Subcutaneous abdominal adipose tissue (tissue), 5 donors: ENCODE data around the gene SLC36A2.

Experiments
- H3K27ac ChIP-seq: one replicate; pipeline ENCODE4 v1.7.0; 2013; ENCODE audit warnings: low read depth, mild to moderate bottlenecking, inconsistent platforms, low read length, moderate library complexity
- H3K27me3 ChIP-seq, 5 donors: one replicate each; pipeline ENCODE4 v1.7.0; 2013; ENCODE audit warnings: low read length in 5 of 5, inconsistent platforms in 1 of 5; ENCODE audit not compliant: control insufficient read depth in 5 of 5, insufficient read depth in 4 of 5
- H3K36me3 ChIP-seq, 5 donors: one replicate each; pipeline ENCODE4 v1.7.0; 2013; ENCODE audit warnings: low read length in 5 of 5; ENCODE audit not compliant: control insufficient read depth in 5 of 5, insufficient read depth in 5 of 5
- H3K4me1 ChIP-seq, 5 donors: one replicate each; pipeline ENCODE4 v1.7.0; 2013; ENCODE audit warnings: low read length in 5 of 5, mild to moderate bottlenecking in 3 of 5, moderate library complexity in 1 of 5; ENCODE audit not compliant: control insufficient read depth in 5 of 5, insufficient read depth in 5 of 5
- H3K4me3 ChIP-seq, 5 donors: one replicate each; pipeline ENCODE4 v1.7.0; 2013; ENCODE audit warnings: low read length in 5 of 5, low read depth in 1 of 5
- H3K9ac ChIP-seq, 5 donors: one replicate each; pipeline ENCODE4 v1.7.0; 2013; ENCODE audit warnings: low read length in 5 of 5, mild to moderate bottlenecking in 4 of 5, moderate library complexity in 3 of 5
- H3K9me3 ChIP-seq, 5 donors: one replicate each; pipeline ENCODE4 v1.7.0; 2013; ENCODE audit warnings: low read length in 5 of 5; ENCODE audit not compliant: control insufficient read depth in 5 of 5
- donor health status: healthy.
- donor health status: healthy.
- donor health status: healthy.
- donor health status: healthy.
- donor health status: healthy.

SLC36A2 gene

DNA sequence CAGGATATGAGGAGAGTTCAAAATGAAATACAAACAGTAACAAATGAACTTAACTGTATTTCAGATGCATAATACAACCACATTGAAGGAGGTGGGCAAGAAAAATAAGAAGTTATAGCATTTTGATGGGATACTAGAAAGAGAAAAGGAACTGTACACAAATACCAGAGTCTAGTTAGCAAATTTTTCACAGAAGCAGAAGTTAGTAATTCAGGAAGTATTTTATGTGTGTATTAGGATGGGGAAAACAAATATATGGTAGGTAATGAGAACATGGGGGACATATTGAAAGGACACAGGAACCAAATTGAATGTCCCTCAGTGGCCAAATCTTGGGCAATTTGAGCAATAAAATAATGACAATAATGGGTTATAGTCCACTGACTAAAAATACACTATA is 76.0 kb downstream of the SLC36A2 start:
- H3K36me3 ChIP-seq, result peaks cover 6 to 34% (median 23%) of the 10 kb centered on the region in 5 donors
- no peak overlapping the region for H3K9ac ChIP-seq
- H3K4me1 ChIP-seq, result peaks cover 0 to 4% (median 0%) of the 10 kb centered on the region in 5 donors
- no peak overlapping the region for H3K4me3 ChIP-seq
- no peaks in the 10 kb centered on the region for H3K27me3 ChIP-seq
- H3K9me3 ChIP-seq, result no peaks in the 10 kb centered on the region
- no peak overlapping the region for H3K27ac ChIP-seq

DNA sequence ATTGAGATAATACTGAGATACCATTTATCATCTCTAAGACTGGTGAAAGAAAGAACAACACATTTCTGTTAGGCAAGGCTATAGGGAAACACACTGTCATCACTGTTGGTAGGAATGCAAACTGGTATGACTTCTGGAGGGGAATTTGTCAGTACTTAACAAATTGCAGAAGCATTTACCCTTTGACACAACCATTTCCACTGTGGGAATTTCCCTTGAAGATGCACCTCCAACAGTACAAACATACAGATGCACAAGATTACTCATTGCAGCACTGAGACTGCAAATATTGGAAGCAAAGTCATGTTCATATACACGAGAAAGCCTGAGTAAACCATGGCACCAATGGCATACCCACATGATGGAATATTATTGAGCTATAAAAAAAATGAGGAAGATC is 76.8 kb downstream of the SLC36A2 start:
- Histone ChIP-seq H3K36me3 (peaks cover 6 to 38% (median 27%) of the 10 kb centered on the region in 5 donors), H3K9ac (no peak overlapping the region), H3K4me1 (peaks cover 0 to 4% (median 0%) of the 10 kb centered on the region in 5 donors), H3K9me3 (no peaks in the 10 kb centered on the region), H3K27ac (no peak overlapping the region), H3K4me3 (no peak overlapping the region), H3K27me3 (no peaks in the 10 kb centered on the region)

- Histone ChIP-seq H3K36me3 (peaks cover 6 to 52% (median 30%) of the 10 kb centered on the region in 5 donors), H3K27ac (no peak overlapping the region), H3K4me1 (peaks cover 0 to 13% (median 11%) of the 10 kb centered on the region in 5 donors), H3K4me3 (no peak overlapping the region), H3K9ac (no peak overlapping the region), H3K9me3 (no peaks in the 10 kb centered on the region), H3K27me3 (no peaks in the 10 kb centered on the region)
Measured at GRCh38 chr5:151267491-151268260, 79.7 kb downstream of the SLC36A2 start.
